PC-9 (cell line): ENCODE results near the gene PRR19. TPM values are rescaled to one million over a fixed set of nuclear protein-coding genes. Genes with fewer than 3 reads are reported as not detected.

Experiments used
- BruUV-seq: library from RNA; stranded (reverse); fragments of 400-500 nt; replicated peaks from 2 replicates; lab custom pipeline; 2021; lab: Mats Ljungman, UMichigan
- CTCF ChIA-PET: fragments of 300-600 bp; sonication (Branson Sonifier 250); formaldehyde crosslinking; loops from one replicate; lab custom pipeline; 2022; ENCODE audit warnings: antibody characterized with exemption; lab: Charles Lee
- POLR2A ChIA-PET: fragments of 300-600 bp; sonication (Branson Sonifier 250); formaldehyde crosslinking; loops from one replicate; lab custom pipeline; 2022; ENCODE audit warnings: antibody characterized with exemption; ENCODE audit not compliant: unreplicated experiment; lab: Charles Lee
- DNase-seq, 2 experiments: peaks; one replicate each; pipeline versions ENCODE4 v3.0.0 to v3.0.0-alpha.2; 2015 to 2022; ENCODE audit warnings: mixed read lengths in 1 of 2
- H2AFZ ChIP-seq: fragments of 200-600 bp; sonication (generic); 2 replicates; pipeline ENCODE4 v1.8.1; 2017; ENCODE audit warnings: antibody characterized with exemption
- H3F3A ChIP-seq: fragments of 200-600 bp; sonication (generic); 2 replicates; pipeline ENCODE4 v1.8.1; 2017; ENCODE audit warnings: antibody characterized with exemption, mild to moderate bottlenecking, low read depth; ENCODE audit not compliant: insufficient read depth
- H3K27ac ChIP-seq: fragments of 200-600 bp; sonication (generic); 2 replicates; pipeline ENCODE4 v1.6.1; 2016; ENCODE audit warnings: mixed run types
- H3K27me3 ChIP-seq: fragments of 200-600 bp; sonication (generic); 2 replicates; pipeline ENCODE4 v1.6.1; 2016; ENCODE audit warnings: low read depth, mixed run types; ENCODE audit not compliant: insufficient read depth
- H3K36me3 ChIP-seq: fragments of 200-600 bp; sonication (generic); 2 replicates; pipeline ENCODE4 v1.6.1; 2016; ENCODE audit warnings: low read depth, mixed run types
- H3K4me1 ChIP-seq: fragments of 200-600 bp; sonication (generic); replicated peaks from 2 replicates; pipeline ENCODE4 v1.6.1; 2016; ENCODE audit warnings: mixed run types; ENCODE audit not compliant: insufficient read depth
- H3K4me2 ChIP-seq: fragments of 200-600 bp; sonication (generic); 2 replicates; pipeline ENCODE4 v1.6.1; 2017; ENCODE audit warnings: mixed run types
- H3K4me3 ChIP-seq: fragments of 200-600 bp; sonication (generic); 2 replicates; pipeline ENCODE4 v1.6.1; 2016; ENCODE audit warnings: mixed run types
- H3K79me2 ChIP-seq: fragments of 200-600 bp; sonication (generic); 2 replicates; pipeline ENCODE4 v1.6.1; 2017; ENCODE audit warnings: low read depth, mixed run types
- H3K9me2 ChIP-seq: fragments of 200-600 bp; sonication (generic); 2 replicates; pipeline ENCODE4 v1.8.1; 2017; ENCODE audit warnings: mild to moderate bottlenecking; ENCODE audit not compliant: insufficient read depth
- H3K9me3 ChIP-seq: fragments of 200-600 bp; sonication (generic); 2 replicates; pipeline ENCODE4 v1.8.1; 2016; ENCODE audit warnings: low read depth; ENCODE audit not compliant: insufficient read depth
- H4K20me1 ChIP-seq: fragments of 200-600 bp; sonication (generic); 2 replicates; pipeline ENCODE4 v1.8.1; 2017; ENCODE audit not compliant: insufficient read depth
- CTCF ChIP-seq: fragments of 200-600 bp; sonication (generic); conservative IDR thresholded peaks from 2 replicates; pipeline ENCODE4 v1.6.1; 2017; ENCODE audit warnings: mixed run types, antibody characterized with exemption, mild to moderate bottlenecking, moderate library complexity
- EZH2 ChIP-seq: fragments of 200-600 bp; sonication (generic); IDR thresholded peaks from 2 replicates; pipeline ENCODE4 v1.8.0; 2017; ENCODE audit warnings: antibody characterized with exemption, low read depth
- intact Hi-C: fragments of 100-400 bp; cut with micrococcal nuclease; formaldehyde crosslinking; loops from one replicate; pipeline ENCODE4 v1.10.0; 2022; ENCODE audit not compliant: unreplicated experiment
- total RNA-seq: library from RNA; stranded (reverse); gene quantifications from 2 replicates; pipeline ENCODE4 v1.2.3, GENCODE V29; 2021

Gene PRR19
- total RNA-seq, 1 experiment from 2014 or later, result 0.85 TPM

GRCh38 chr19:42271045-42271419 is 30.9 kb upstream of the PRR19 start:
- CTCF ChIA-PET, result no interaction called here
- H3K27me3 ChIP-seq, result no peaks in the 10 kb centered on the region
- POLR2A ChIA-PET, result interaction anchor here (1.4 kb wide), 1 partner anchor 28 kb away, joined by 7 read pairs; the partner anchor contains the start of gene GSK3A
- H3K79me2 ChIP-seq, result peaks cover 19% of the 10 kb centered on the region
- peaks cover 20% of the 10 kb centered on the region for H3K4me1 ChIP-seq
- intact Hi-C loops, result no loop called here
- BruUV-seq, result no TSS peak
- H3K27ac ChIP-seq, result no peak overlapping the region
- DNase-seq, result no peak
- 0 out of 2 replicates have a peak overlapping the region, but pooled peaks have one; percentile 98 for H3K4me2 ChIP-seq
- TF ChIP-seq CTCF, result no peak
- TF ChIP-seq EZH2, result no peak
- no peaks in the 10 kb centered on the region for H3K9me2 ChIP-seq
- H3K36me3 ChIP-seq, result no peaks in the 10 kb centered on the region
- no peak overlapping the region for H3K4me3 ChIP-seq
- no peaks in the 10 kb centered on the region; the same call in 1 of the 2 replicates for H3F3A ChIP-seq
- H4K20me1 ChIP-seq, result no peaks in the 10 kb centered on the region; the same call in 1 of the 2 replicates
- H2AFZ ChIP-seq, result no peak overlapping the region
- no peaks in the 10 kb centered on the region for H3K9me3 ChIP-seq

- Histone ChIP-seq H3K4me2 (no peak overlapping the region), H3K9me3 (no peaks in the 10 kb centered on the region), H3K27me3 (no peaks in the 10 kb centered on the region), H4K20me1 (no peaks in the 10 kb centered on the region; the same call in 1 of the 2 replicates), H3K9me2 (no peaks in the 10 kb centered on the region), H3F3A (no peaks in the 10 kb centered on the region; the same call in 1 of the 2 replicates), H3K4me3 (no peak overlapping the region), H3K27ac (no peak overlapping the region), H2AFZ (no peak overlapping the region), H3K4me1 (peaks cover 20% of the 10 kb centered on the region), H3K79me2 (peaks cover 19% of the 10 kb centered on the region), H3K36me3 (no peaks in the 10 kb centered on the region; the same call in 1 of the 2 replicates)
- intact Hi-C loops, result no loop called here
- CTCF ChIA-PET, result no interaction called here
- POLR2A ChIA-PET, result no interaction called here
- DNase-seq, result no peak
- no TSS peak for BruUV-seq
- TF ChIP-seq CTCF, result no peak
- TF ChIP-seq EZH2, result no peak
Observed at GRCh38 chr19:42271861-42272534, 29.9 kb upstream of the PRR19 start.

GRCh38 chr19:42272535-42272897 is 29.4 kb upstream of the PRR19 start:
- Histone ChIP-seq H3K4me3 (no peak overlapping the region), H3K79me2 (peaks cover 19% of the 10 kb centered on the region), H3K4me2 (no peak overlapping the region), H2AFZ (no peak overlapping the region), H3K27me3 (no peaks in the 10 kb centered on the region), H3F3A (peaks cover 3% of the 10 kb centered on the region; the same call in 1 of the 2 replicates), H3K36me3 (no peaks in the 10 kb centered on the region; the same call in 1 of the 2 replicates), H3K4me1 (peaks cover 17% of the 10 kb centered on the region), H4K20me1 (no peaks in the 10 kb centered on the region; the same call in 1 of the 2 replicates), H3K27ac (no peak overlapping the region), H3K9me3 (no peaks in the 10 kb centered on the region), H3K9me2 (no peaks in the 10 kb centered on the region)
- ChIA-PET POLR2A (no interaction called here), CTCF (no interaction called here)
- intact Hi-C loops, result no loop called here
- DNase-seq, result no peak
- no TSS peak for BruUV-seq
- TF ChIP-seq EZH2 (no peak), CTCF (no peak)
